ES-I3 (cell line): Measurements from ENCODE around the gene CRKL.
"Not testable (repeated sequence)": the region's sequence is repeated elsewhere in the genome, so short reads cannot be mapped to it uniquely, and the experiment has no call there.

ENCODE experiments used
- H3K36me3 ChIP-seq: 2 replicates; pipeline ENCODE4 v1.6.1; 2013; ENCODE audit warnings: mild to moderate bottlenecking, low read length, control low read depth, moderate library complexity; ENCODE audit not compliant: insufficient read depth
- H3K4me1 ChIP-seq: 2 replicates; pipeline ENCODE4 v1.6.1; 2013; ENCODE audit warnings: mild to moderate bottlenecking, control low read depth, low read length; ENCODE audit not compliant: insufficient read depth
- H3K9ac ChIP-seq: 2 replicates; pipeline ENCODE4 v1.6.1; 2013; ENCODE audit warnings: low read depth, mild to moderate bottlenecking, low read length, moderate library complexity
- H3K9me3 ChIP-seq: 2 replicates; pipeline ENCODE4 v1.6.1; 2013; ENCODE audit warnings: mild to moderate bottlenecking, low read length, moderate library complexity; ENCODE audit not compliant: control insufficient read depth, insufficient read depth

Gene CRKL

DNA sequence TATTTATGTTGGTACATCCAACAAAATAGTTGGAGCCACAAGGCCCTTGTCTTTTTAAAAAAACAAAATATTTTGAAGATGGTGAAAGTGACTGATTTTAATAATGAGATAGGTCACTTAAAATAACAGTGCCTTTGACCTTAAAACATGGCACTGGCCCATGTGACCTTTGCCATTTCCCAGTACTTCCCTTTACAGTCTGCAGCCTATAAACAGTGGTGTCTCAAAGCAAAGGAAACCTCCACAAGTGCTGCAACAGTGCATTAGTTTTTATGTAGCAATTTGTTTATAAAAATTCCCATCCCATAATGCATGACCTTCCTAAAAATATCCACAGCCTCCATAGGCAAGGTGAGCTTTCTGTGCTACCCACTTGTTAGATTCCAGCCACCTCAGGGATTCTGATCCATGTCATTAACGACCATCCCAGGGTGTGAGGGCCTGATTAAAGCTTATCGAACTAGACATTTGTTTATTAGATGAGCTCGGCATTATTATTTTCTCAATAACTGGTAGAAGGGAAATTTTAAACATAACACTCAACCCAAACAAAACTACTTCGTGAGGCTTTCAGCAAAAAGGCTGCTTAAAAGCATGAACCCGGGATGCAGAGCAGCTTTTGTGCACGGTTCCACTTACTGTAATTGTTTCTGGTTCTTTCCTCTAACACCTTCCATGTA, 28.0 kb upstream of the CRKL start:
- H3K9ac ChIP-seq: no peak overlapping the region
- H3K36me3 ChIP-seq: peaks cover 9% of the 10 kb centered on the region; the same call in 1 of the 2 replicates
- H3K4me1 ChIP-seq: no peaks in the 10 kb centered on the region
- no peaks in the 10 kb centered on the region for H3K9me3 ChIP-seq

GRCh38 chr22:20889904-20890540, 27.2 kb upstream of the CRKL start:
- Histone ChIP-seq H3K9ac (no peak overlapping the region), H3K36me3 (peaks cover 9% of the 10 kb centered on the region; the same call in 1 of the 2 replicates), H3K4me1 (no peaks in the 10 kb centered on the region), H3K9me3 (no peaks in the 10 kb centered on the region)

- Histone ChIP-seq H3K9me3 (no peaks in the 10 kb centered on the region), H3K9ac (no peak overlapping the region), H3K4me1 (no peaks in the 10 kb centered on the region), H3K36me3 (peaks cover 9% of the 10 kb centered on the region; the same call in 1 of the 2 replicates)
Measured at GRCh38 chr22:20890975-20891374, 26.2 kb upstream of the CRKL start.

GRCh38 chr22:20897737-20898136, 19.5 kb upstream of the CRKL start:
- not testable (repeated sequence) for H3K9ac ChIP-seq, H3K9me3 ChIP-seq, H3K4me1 ChIP-seq, H3K36me3 ChIP-seq

- Histone ChIP-seq H3K9ac (no peak overlapping the region), H3K36me3 (no peaks in the 10 kb centered on the region; the same call in 1 of the 2 replicates), H3K9me3 (no peaks in the 10 kb centered on the region)
Measured at GRCh38 chr22:20899827-20900423, 17.3 kb upstream of the CRKL start.

GRCh38 chr22:20901093-20902033, 15.8 kb upstream of the CRKL start:
- H3K4me1 ChIP-seq, H3K9me3 ChIP-seq, H3K9ac ChIP-seq, H3K36me3 ChIP-seq: not testable (repeated sequence)

More at GRCh38 chr22:20899827-20900423, 17.3 kb upstream of the CRKL start:
- H3K4me1 ChIP-seq: no peaks in the 10 kb centered on the region

DNA sequence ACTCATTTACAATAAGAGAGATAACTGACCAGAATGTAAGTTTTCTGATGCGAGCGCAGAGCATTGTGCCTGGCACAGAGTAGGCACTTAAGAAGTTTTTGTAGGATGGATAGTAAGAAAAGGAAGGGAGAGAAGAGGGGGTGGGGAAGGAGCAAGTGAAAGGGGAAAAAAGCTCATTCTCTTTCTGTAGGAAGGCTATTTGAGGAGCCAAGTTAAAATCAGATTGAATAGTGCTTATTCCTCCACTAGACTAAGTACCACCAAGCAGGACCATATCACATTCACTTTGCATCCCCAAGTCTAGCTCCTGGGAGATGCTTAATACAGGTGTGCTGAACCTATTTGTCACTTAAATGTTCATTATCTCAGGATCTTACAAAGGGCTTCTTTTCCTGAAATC, 14.1 kb upstream of the CRKL start:
- Histone ChIP-seq H3K4me1 (no peaks in the 10 kb centered on the region), H3K36me3 (no peaks in the 10 kb centered on the region), H3K9me3 (no peaks in the 10 kb centered on the region), H3K9ac (no peak overlapping the region)

DNA sequence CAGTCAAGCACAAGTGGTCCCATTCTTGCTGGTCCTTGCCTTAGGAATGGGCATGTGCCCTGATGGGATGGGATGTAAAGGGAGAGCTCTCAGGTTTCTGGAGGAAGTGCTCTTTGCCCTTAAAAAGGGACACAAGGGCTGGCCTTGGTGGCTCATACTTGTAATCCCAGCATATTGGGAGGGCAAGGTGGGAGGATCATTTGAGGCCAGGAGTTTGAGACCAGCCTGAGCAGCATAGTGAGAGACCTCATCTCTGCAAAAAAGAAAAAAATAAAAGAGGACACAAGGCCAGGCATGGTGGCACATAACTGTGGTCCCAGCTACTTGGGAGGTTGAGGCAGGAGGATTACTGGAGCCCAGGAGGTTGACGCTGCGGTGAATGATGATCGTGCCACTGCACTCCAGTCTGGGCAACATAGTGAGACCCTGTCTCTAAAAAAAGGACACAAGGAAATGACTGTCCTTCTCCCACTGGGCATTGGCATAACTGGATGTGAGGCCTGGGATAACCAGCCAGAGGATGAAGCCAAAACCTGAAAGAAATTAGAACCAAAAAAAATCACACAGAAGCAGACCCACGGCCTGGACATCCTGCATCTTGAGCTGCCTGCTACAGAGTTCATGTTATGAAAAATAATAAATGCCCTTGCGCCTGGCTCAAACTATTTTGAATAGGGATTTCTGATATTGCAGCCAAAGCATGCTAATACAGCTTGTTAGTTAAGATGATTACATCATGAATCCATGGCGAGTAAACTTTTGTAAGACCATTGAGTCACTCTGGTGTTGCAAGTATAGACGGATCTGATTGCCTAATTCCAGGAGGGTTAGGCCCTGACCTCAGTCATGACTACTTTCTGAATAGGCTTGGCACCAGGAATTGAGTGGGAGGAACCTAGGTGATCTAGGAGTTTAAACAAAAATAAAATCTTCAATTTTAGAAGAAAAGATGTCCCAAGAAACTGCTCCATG, 12.9 kb upstream of the CRKL start:
- H3K36me3 ChIP-seq: no peaks in the 10 kb centered on the region
- H3K4me1 ChIP-seq: no peaks in the 10 kb centered on the region
- no peak overlapping the region for H3K9ac ChIP-seq
- H3K9me3 ChIP-seq: no peaks in the 10 kb centered on the region

- Histone ChIP-seq H3K9ac (no peak overlapping the region), H3K4me1 (no peaks in the 10 kb centered on the region), H3K9me3 (no peaks in the 10 kb centered on the region), H3K36me3 (no peaks in the 10 kb centered on the region)
Measured at GRCh38 chr22:20904980-20905355, 12.2 kb upstream of the CRKL start.

DNA sequence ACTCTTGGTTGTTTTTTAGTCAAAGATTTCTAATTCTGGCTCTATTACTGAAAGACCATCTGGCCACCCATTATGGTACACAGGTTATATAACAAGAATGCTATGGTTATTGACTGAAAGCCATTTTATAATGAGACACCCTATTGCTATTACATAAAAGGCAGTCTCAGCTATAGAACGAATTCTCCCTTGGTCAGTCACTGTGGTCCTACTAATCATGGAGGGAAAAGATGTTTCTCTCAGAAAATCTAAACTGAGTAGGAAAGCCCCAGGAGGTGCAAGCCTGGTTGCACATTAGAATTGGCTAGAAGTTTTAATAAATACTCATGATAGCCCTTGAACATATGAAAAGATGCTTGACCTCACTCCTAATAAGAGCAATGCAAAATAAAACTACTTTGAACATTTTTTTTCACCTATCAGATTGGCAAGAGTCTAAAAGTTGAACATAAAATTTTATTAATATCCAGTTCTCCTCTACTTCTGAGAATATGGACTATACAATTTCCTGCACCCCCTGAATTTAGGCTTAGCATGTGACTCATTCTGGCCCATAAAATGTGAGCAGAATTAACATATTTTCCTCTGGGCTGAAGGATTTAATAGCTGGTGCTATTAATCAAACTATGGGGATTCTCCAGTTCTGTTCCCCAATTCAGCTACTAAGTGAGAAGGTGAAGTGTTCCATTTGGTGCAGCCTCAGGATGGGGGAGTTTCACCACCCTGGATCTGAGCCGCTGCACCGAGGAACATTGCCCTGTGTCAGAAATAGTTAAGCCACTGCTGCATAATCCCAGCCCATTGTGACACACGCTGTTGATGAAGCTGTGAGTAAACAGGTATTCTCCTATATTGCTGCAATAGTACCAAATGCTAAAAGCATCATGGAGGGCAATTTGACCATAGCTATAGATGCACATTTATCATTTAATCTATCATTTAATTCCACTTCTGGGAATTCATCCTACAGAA, 11.5 kb upstream of the CRKL start:
- Histone ChIP-seq H3K9me3 (no peaks in the 10 kb centered on the region), H3K4me1 (no peaks in the 10 kb centered on the region), H3K9ac (no peak overlapping the region), H3K36me3 (no peaks in the 10 kb centered on the region)

DNA sequence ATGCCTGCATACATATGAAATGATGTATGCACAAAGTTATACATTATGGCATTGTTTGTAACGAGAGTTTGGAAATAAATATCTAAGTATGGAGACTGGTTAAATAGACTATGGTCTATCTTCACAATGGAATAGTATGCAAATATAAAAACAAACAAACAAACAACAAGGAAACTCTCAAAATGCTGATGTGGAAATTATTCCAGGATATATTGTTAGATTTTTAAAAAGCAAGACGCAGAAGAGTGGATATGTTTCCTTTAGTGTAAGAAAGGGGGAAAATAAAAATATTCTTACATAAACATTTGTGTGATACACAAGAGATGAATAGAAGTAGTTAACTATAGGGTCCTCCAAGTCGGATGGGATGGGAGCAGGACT, 10.8 kb upstream of the CRKL start:
- H3K4me1 ChIP-seq: no peaks in the 10 kb centered on the region
- no peaks in the 10 kb centered on the region for H3K36me3 ChIP-seq
- H3K9me3 ChIP-seq: no peaks in the 10 kb centered on the region
- no peak overlapping the region for H3K9ac ChIP-seq

DNA sequence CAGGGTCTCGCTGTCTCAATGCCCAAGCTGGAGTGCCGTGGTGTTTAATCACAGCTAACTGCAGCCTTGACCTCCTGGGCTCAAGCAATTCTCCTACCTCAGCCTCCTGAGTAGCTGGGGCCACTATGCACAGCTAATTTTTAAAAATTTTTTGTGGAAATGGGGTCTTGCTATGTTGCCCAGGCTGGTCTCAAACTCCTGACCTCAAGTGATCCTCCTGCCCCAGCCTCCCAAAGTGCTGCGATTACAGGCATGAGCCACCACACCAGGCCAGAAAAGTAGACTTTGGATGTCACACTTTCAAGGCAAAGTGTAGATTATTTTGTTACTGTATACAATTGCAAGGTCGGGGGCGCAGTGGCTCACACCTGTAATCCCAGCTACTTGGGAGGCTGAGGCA, 8.5 kb upstream of the CRKL start:
- not testable (repeated sequence) for H3K9ac ChIP-seq, H3K9me3 ChIP-seq, H3K4me1 ChIP-seq, H3K36me3 ChIP-seq
